Stimulated activated CD4-positive, alpha-beta T cell treated with anti-CD3 and anti-CD28 coated beads, Interleukin-15, amount 100 ng/mL, for 24 hours (primary cell): ENCODE measurements around the gene KATNAL1.
"Not testable (repeated sequence)": the region's sequence is repeated elsewhere in the genome, so short reads cannot be mapped to it uniquely, and the experiment has no call there.

Experiments used
- DNase-seq: peaks from one replicate; pipeline ENCODE4 v3.0.0-alpha.2; 2020

The KATNAL1 gene

GRCh38 chr13:30290812-30291436 lies 16.4 kb downstream of the KATNAL1 start:
- no peak for DNase-seq

- DNase-seq: no peak
Observed at GRCh38 chr13:30289533-30289932, 17.8 kb downstream of the KATNAL1 start.

GRCh38 chr13:30286059-30286458 lies 21.3 kb downstream of the KATNAL1 start:
- DNase-seq: not testable (repeated sequence)

GRCh38 chr13:30276178-30276577 lies 31.2 kb downstream of the KATNAL1 start:
- DNase-seq: no peak

GRCh38 chr13:30274083-30274482 lies 33.3 kb downstream of the KATNAL1 start:
- DNase-seq: no peak

- not testable (repeated sequence) for DNase-seq
Observed at GRCh38 chr13:30270035-30270434, 37.3 kb downstream of the KATNAL1 start.

- no peak for DNase-seq
Observed at GRCh38 chr13:30268673-30269072, 38.7 kb downstream of the KATNAL1 start.

GRCh38 chr13:30266756-30267155 lies 40.6 kb downstream of the KATNAL1 start:
- DNase-seq: no peak

- DNase-seq: not testable (repeated sequence)
Observed at GRCh38 chr13:30259149-30259733, 48.1 kb downstream of the KATNAL1 start.

GRCh38 chr13:30257468-30258099 lies 49.8 kb downstream of the KATNAL1 start:
- no peak for DNase-seq

GRCh38 chr13:30256713-30257467 lies 50.5 kb downstream of the KATNAL1 start:
- no peak for DNase-seq

GRCh38 chr13:30255696-30256095 lies 51.7 kb downstream of the KATNAL1 start:
- no peak for DNase-seq

- DNase-seq: no peak
Observed at GRCh38 chr13:30253830-30254229, 53.5 kb downstream of the KATNAL1 start.

- DNase-seq: no peak
Observed at GRCh38 chr13:30247406-30247805, 59.9 kb downstream of the KATNAL1 start.

- DNase-seq: no peak
Observed at GRCh38 chr13:30241532-30241931, 65.8 kb downstream of the KATNAL1 start.

- DNase-seq: no peak
Observed at GRCh38 chr13:30240608-30241007, 66.7 kb downstream of the KATNAL1 start.

- no peak for DNase-seq
Observed at GRCh38 chr13:30235216-30235615, 72.1 kb downstream of the KATNAL1 start.

GRCh38 chr13:30234619-30235162 lies 72.7 kb downstream of the KATNAL1 start:
- DNase-seq: no peak

- peak; percentile 12 for DNase-seq
Observed at GRCh38 chr13:30224732-30225131, 82.6 kb downstream of the KATNAL1 start.

- no peak for DNase-seq
Observed at GRCh38 chr13:30222254-30222653, 85.1 kb downstream of the KATNAL1 start.

GRCh38 chr13:30216111-30216510 lies 91.2 kb downstream of the KATNAL1 start:
- DNase-seq: no peak

- DNase-seq: no peak
Observed at GRCh38 chr13:30212256-30212655, 95.1 kb downstream of the KATNAL1 start.

- no peak for DNase-seq
Observed at GRCh38 chr13:30211745-30212144, 95.6 kb downstream of the KATNAL1 start.
